Measurements from ENCODE around the gene LRRC10B. TPM values are rescaled to one million over a fixed set of nuclear protein-coding genes. Genes with fewer than 3 reads are reported as not detected.

The LRRC10B gene
- total RNA-seq, 1 experiment from 2014 or later: not detected

GRCh38 chr11:61526229-61526628, 17.7 kb downstream of the LRRC10B start (continued):
- TF ChIP-seq, protein P1, sequence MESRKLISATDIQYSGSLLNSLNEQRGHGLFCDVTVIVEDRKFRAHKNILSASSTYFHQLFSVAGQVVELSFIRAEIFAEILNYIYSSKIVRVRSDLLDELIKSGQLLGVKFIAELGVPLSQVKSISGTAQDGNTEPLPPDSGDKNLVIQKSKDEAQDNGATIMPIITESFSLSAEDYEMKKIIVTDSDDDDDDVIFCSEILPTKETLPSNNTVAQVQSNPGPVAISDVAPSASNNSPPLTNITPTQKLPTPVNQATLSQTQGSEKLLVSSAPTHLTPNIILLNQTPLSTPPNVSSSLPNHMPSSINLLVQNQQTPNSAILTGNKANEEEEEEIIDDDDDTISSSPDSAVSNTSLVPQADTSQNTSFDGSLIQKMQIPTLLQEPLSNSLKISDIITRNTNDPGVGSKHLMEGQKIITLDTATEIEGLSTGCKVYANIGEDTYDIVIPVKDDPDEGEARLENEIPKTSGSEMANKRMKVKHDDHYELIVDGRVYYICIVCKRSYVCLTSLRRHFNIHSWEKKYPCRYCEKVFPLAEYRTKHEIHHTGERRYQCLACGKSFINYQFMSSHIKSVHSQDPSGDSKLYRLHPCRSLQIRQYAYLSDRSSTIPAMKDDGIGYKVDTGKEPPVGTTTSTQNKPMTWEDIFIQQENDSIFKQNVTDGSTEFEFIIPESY (IDR thresholded peaks at IDR 0.05; ENCODE audit: extremely low read depth, insufficient replicate concordance, low read length): no peak
- TF ChIP-seq TCF7L2 (IDR thresholded peaks at IDR 0.05; ENCODE audit: borderline replicate concordance, extremely low read depth, insufficient read depth, insufficient read length): no peak

DNA sequence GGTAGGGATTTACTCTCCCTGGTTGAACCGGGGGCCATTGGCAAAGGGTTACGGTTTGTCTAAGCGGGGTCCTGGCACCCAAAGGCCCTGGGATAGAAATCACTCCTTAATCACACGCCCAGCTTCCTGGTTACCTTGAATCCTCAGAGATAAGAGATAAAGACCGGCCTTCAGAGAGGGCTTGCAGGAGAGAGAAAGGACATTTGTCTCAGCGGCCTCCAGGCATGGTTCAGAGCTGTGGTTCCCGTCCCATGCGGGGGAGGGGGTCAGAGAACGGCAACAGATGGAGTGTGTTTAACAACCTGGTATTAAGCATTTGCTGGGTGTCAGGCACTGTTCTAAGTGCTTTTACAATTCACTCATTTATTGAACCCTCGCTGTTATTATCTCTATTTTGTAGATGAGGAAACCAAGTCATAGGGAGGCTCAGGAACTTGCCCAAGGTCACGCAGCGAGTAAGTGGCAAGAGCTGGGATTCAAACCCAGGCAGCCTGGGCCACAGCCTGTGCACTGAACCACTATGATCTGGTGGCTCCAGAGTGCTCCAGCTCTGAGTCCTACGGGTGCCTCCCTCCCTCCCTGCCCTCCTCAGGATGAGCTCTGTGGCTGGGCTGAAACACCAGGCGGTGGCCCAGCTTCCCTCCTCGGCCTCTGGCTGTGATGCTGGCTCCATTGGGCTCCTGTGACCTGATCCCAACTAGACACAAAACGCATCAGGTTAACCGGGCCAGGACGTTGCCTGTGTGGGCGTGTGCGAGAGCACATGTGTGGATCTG, 18.6 kb downstream of the LRRC10B start:
- no peaks in the 10 kb centered on the region for H3K27me3 ChIP-seq (ENCODE audit: insufficient read depth, low read length)
- BruUV-seq (replicated peaks): no TSS peak

More for the DNA sequence above, 18.6 kb downstream of the LRRC10B start:
- ChIA-PET RAD21 (ENCODE audit: low non-redundant PET in 1 of 2, low total read pairs in 2 of 2, uncharacterized antibody in 2 of 2, unreplicated experiment in 2 of 2) (interaction anchor here in 1 of 2 experiments (0.6 kb wide), 1 partner anchor 18 kb away, joined by 3 read pairs; the partner anchor contains the start of gene LRRC10B), CTCF (interaction anchor here (1.3 to 1.5 kb wide), 2 partner anchors 10 to 45 kb away, joined by 5 to 7 read pairs; no protein-coding TSS in a partner anchor), POLR2A (no interaction called here)
- H3K36me3 ChIP-seq (ENCODE audit: control insufficient read depth in 1 of 2, insufficient read depth in 2 of 2, low read length in 2 of 2): peaks cover 4% of the 10 kb centered on the region in 2 experiments; a peak in 3 of 4 replicates
- ATAC-seq (no peak), DNase-seq (ENCODE audit: low read depth, low spot score) (no peak)
- no peak overlapping the region for H3K4me3 ChIP-seq (replicated peaks in 1 of 2; ENCODE audit: low read depth in 1 of 2, low read length in 2 of 2)
- H3K4me2 ChIP-seq (ENCODE audit: low read length): no peak overlapping the region
- H3K9ac ChIP-seq (ENCODE audit: low read length): no peak overlapping the region
- no peak overlapping the region for H2AFZ ChIP-seq (ENCODE audit: low read depth, low read length, poor library complexity, severe bottlenecking)
- H3K79me2 ChIP-seq (ENCODE audit: insufficient read depth, low read length): no peaks in the 10 kb centered on the region
- no peak overlapping the region for H3K27ac ChIP-seq (ENCODE audit: low read depth, low read length)
- no peaks in the 10 kb centered on the region for H3K9me3 ChIP-seq (ENCODE audit: control insufficient read depth in 1 of 2, insufficient read depth in 1 of 2, low read depth in 1 of 2, low read length in 2 of 2)
- no peak for TF ChIP-seq CTCF (IDR thresholded peaks at IDR 0.05 in 2 of 3, conservative IDR thresholded peaks at IDR 0.05 in 1 of 3; ENCODE audit: borderline replicate concordance in 1 of 3, insufficient read depth in 1 of 3, low read depth in 2 of 3, low read length in 2 of 3)
- intact Hi-C loops (cut with micrococcal nuclease): no loop called here
- H3K4me1 ChIP-seq (ENCODE audit: control insufficient read depth in 1 of 2, insufficient read depth in 2 of 2, low read length in 2 of 2): peaks cover 0 to 4% of the 10 kb centered on the region in 2 experiments; a peak in 2 of 4 replicates
- H3K9me2 ChIP-seq (ENCODE audit: insufficient read depth): no peaks in the 10 kb centered on the region
- H4K20me1 ChIP-seq (ENCODE audit: insufficient read depth): no peaks in the 10 kb centered on the region

All from HCT116 (cell line).